Ecto neural progenitor cell (in vitro differentiated cells): ENCODE results near the gene TNFRSF19.
"Not testable (repeated sequence)": the region's sequence is repeated elsewhere in the genome, so short reads cannot be mapped to it uniquely, and the experiment has no call there.

Source experiments
- DNase-seq: peaks from one replicate; pipeline ENCODE4 v3.0.0-alpha.2; 2018; ENCODE audit warnings: low spot score

TNFRSF19 gene

DNA sequence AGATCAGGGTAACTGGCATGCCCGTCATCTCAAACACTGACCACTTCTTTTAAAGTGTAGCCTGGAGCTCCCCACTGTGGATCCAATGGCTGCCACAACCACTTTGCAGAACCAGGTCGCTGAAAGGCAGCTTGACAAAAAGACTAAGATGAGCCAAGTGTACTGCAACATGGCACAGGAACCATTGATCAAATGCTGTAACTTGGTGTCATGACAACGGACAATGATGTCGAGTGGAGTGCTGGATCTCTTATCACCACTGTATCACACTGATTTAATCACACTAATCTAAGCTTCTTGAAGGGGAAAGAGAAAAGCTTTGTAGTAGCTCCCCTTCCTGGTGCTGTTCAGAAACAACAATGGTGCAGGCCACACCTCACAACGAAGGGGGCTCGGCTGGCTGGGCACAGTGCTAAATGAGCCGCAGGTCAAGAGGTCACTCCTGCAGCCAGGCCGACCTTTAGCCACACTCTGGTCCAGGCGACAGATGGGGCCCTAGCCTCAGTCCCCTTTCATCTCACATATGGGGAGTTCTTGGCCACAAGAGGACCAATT, 2.2 kb upstream of the TNFRSF19 start:
- DNase-seq, result peak; percentile 85

DNA sequence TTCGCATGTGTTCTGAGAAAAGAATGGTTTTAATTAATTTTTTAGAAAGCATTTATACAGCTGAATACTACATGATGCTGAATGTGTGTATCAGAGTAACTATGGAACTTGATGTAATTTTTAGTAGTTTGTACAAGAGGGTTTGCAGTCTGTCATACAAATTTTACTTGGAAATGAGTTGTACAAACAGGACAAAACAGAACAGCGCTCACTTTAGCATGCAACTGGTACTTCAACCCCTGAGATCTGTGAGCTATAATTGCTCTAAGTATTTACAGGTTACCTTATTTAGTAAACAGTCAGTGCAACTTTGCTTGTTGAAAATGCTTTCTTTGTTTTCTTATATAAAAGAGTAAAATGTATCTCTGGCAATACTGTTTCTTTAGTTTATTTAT, 706 bp downstream of the TNFRSF19 start:
- no peak for DNase-seq

DNA sequence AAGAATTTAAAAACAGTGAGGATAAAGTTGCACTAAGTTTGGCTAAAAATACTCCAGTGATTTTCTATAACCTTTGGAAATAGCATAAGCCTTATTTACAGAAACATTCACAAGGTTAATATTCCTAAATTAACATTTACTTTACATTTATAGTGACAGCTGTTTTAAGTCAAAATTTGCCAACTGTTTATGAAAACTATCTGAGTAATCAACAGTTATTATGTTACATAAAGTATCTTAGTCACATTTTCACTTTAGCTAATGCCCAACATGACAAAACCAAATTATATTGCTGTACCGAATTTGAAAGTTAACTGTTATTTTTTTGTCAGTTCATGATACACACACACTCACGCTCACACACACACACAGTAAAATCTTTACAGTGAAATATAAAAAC, 1.2 kb downstream of the TNFRSF19 start:
- no peak for DNase-seq

DNA sequence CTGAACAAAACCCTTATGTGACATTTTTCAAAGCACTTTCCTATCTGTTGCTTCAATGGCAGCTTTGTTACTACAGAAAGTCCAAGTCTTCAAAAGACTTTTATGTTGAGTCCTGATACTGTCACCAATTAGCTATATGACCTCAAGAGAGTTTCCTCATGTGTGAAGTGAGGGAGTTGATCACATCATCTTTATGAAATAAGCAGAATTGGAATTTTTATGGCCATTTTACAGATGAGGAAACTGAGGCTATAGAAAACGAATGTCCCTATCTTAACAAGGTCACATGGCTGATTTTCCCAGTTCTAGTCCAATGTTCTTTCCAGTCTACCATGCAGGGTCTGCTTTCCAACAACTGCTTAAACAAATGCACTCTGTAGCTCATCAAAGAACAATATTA, 2.6 kb downstream of the TNFRSF19 start:
- no peak for DNase-seq

DNA sequence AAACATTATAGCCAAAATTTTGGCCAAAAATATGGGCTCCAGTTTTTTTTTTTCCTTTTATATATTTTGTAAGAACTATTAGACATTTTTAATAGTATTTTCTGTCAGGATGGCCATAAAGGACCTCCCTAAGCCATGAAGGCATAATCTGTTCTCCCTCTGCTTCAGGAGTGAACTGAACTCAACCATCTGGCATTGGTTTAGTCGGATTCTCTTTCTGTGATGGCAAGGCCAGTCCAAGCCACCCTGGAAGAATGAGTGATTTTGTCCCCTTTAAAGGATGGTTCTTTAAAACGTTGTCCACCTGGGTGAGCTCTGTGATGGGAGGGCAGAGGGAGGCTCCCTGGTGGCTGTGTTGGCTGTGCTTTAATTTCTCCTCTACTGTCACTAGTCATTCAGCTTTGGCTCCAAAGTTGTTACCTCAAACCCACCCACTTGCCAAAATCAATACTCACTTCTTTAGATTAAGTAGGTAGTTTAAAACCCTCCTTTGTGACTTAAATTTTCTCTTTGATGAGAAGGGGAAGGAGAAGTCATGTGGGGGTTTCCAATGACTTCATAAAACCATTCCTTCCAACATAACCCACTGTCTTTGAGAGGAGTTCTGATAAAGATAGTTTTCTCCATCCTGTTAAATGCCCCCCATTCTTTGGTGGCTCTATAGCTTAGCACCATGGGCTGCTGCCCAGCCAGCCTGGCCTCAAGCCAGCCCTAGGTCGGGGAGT, 4.4 kb downstream of the TNFRSF19 start:
- no peak for DNase-seq

DNA sequence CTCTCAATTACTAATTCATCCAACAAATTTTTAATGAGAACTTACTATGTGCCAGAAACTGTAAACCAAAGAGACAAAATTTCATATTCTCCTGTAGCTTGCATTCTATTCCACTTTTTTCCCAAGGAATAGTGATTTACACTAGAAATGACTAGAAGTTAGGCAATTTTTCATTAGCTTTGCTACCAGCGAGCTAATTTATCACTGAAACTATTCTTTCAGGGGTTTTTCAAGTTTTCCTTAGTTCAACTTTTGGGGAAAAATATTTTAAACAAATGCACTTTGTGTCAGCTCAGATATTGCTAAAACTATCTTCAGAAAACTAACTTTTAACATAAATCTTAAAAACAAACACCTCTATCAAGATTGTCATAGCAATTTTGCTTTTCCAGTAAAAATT, 5.4 kb downstream of the TNFRSF19 start:
- no peak for DNase-seq

DNA sequence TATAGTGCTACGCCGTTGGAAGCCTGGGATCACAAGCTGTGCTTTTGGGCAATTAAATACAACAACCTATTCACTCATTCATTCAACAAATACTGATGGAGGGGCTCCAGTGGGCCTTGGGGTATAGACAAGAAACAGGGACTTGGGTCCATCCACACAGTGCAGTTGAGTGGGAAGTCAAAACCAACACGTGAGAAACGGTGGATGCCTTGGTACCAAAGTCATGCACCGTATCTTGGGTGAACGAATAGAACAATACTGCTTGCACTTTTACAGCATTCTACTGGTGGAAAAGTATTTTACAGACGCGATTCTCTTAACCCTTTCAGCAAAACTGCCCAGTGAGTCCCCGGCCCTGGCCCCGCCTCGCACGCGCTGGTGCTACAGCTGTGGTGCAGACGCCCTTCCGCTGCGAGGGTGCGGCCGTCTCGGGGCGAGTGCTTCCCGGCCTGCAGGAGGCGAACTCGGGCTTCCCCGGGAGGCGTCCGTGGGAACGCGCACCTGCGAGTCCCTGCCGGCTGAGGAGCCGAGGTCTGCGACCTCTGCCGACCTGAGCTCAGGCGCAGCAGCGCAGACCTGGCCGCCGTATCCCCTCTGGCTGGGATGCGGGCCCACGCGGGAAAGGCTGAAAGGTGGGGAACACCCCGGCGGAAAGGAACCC, 8.3 kb downstream of the TNFRSF19 start:
- peak; percentile 81 for DNase-seq

DNA sequence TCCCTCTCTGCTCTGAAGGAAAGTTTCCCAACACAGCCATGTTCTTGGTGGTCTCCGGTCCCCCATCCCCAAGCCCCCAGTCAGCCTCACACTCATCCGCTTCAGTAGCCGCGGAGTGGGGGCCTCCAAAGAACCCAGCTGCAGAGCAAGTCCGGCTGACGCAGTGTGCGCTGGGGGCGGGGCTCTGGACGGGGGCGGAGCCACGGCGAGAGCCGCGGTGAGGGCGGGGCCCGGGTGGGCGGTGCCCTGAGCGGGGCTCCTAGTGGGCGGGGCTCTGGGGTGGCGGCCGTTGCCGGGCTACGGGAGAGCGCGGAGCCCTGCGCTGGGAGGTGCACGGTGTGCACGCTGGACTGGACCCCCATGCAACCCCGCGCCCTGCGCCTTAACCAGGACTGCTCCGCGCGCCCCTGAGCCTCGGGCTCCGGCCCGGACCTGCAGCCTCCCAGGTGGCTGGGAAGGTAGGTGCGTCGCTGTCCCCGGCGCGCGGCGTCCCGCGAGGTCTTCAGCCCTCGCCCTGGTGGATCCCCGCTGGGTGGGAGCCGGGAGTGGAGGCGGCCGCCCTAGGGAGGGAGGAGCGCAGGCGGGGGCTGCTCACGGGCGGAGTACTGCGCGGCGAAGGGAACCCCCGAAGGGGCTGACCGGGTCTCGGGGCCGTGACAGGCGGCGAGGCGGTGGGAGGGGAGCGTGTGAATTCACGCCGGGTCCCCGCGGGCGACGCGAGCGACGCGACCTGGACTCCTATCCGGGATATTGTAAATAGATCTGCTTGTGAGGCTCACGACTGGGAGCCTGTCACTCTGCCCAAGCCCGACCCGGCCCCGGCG, 9.1 kb downstream of the TNFRSF19 start:
- peak; percentile 97 for DNase-seq

DNA sequence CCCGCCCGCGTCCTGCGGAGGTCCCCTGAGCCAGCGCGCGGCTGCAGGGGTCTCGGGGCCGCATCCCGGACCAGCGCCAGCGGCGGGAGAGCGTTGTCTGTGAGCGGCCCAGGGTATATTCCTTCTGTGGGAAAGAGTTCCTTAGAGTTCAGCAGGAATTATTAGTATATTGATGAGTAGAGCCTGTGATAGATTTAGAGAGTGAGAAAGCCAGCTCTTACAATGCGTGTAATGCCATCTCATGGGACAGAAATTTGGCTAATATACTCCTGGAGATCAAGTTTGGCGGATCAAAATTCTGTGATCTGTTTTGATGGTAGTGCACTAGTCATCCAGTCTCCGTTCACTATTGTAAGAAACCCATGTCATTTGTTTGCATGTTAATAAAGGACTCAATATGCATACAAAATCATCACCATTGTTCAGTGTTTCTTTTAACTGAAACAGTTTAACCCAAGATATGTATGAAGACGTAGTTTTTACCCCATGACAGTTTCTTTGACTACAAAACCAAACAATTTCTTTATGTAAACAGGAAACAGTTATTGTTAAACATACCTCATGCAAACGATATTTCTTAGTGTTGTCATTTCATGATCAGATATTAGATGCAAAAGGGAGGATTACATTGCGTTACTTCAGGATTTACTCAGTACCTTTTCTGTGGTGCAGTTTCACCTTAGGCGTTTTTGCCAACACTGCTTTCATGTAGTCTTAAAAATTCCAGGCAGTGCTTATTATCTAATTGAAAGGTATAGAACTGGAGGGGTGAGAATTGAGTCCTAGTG, 9.9 kb downstream of the TNFRSF19 start:
- no peak for DNase-seq

DNA sequence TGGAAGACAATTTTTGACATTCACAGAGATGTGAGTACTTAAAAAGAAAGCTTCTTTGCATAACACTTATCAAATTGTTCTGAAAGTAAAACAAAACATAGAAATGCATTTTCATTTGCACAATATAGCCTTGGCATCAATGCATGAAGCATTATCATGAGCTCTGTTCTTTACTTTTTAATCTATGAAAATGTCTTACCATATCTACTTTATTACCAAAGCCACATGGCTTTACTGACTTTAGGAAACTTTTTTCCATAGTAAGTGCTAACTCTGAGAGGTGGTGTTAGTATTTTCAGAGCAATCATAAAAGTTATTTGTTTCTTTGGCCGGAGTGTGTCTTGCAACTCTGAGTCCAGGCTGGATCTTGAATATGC, 10.5 kb downstream of the TNFRSF19 start:
- DNase-seq, result no peak

DNA sequence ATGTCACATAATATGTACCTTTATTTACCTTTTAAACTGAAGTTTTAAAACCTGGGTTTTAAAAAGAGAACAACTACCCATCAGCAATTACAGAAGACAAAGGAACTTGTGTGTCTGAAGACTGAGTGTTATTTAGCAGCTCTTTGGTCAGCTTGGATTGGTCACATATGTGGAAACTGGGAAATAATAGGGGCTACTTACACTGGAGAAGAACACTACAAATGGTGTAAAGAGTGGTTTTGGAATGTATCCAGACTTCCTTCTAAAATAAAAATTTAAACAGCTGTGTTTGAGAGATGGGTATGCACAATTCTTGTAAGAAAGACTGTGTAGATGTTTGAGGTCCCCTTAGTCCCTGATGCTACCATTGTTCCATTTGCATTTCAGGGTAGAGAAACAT, 13.3 kb downstream of the TNFRSF19 start:
- DNase-seq, result no peak

DNA sequence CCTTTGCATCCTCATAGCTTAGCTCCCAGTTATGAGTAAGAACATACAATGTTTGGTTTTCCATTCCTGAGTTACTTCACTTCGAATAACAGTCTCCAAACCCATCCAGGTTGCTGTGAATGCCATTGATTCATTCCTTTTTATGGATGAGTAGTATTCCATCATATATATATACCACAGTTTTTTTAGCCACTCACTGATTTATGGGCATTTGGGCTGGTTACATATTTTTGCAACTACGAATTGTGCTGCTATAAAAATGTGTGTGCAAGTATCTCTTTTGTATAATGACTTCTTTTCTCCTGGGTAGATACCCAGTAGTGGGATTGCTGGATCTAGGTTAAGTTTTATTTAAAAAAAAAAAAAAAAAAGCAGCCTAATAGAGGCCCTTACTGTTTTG, 14.1 kb downstream of the TNFRSF19 start:
- no peak for DNase-seq

DNA sequence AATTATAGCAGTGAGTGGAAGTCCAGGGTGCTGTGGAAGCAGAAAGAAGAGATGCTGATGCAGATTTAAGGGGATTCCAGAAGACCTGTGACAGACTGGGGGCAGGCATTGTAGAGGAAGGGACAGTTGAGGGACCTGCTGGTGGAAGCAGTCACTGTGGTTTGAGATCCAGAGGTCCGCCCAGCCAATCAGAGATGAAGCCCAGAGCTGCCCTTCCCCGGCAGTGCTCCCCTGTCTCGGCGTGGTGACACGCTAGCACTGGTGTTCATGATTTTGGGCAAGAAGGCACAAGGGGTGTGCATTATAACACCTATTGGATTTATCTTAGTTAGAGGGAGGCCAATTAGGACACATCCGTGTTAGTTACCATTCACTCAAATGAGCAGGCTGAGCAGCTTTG, 16.1 kb downstream of the TNFRSF19 start:
- DNase-seq, result no peak

DNA sequence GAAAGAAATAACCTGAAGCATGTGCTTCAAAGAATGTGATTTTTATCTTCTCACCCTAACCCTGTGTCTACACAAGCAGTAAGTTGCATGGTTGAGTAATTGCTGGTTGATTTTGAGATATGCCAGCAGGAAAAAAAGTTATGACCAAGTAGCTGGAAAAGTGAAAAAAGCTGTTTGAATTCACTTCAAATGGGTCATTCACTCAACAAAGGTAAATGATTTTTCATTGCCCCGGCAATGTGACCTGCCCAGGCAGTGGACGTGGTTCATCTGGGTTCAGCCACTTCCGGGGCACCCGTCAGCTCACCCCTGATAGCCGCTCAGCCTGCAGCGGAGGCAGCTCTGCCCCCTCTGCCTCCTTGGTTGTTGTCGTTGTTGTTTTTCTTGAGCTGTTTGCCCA, 18.5 kb downstream of the TNFRSF19 start:
- no peak for DNase-seq

DNA sequence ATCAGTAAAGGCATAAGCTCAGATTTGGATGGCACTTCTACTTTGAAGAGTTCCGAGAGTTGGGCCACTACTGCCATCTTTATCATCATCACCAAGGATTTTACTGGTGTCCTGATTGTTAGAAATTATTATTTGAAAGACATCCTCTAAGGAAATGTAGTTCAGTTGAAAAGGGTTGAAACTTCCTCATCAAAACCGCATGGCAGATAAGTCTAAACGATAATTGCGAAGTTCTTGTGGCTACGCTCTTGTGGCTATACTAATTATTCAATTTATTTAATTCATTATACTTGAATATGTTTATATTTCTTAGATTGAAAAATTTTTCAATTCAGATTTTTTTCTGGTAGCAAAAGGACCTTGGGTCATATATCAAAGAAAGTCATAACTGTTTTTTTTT, 22.4 kb downstream of the TNFRSF19 start:
- DNase-seq, result no peak

DNA sequence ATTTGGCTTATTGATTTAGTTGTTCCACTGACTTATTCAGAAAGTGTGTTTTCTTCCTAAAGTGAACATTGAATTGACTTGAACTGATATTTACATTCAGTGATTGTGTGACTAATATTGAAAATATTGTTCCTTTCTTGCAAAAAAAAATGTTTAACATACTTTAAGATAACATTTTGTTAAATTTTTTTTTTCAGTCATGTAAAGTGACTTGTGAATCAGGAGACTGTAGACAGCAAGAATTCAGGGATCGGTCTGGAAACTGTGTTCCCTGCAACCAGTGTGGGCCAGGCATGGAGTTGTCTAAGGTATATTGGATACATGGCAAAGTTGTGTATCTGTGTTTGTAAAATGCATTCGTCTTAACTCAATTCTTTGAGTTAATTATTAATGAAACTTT, 22.9 kb downstream of the TNFRSF19 start:
- no peak for DNase-seq

DNA sequence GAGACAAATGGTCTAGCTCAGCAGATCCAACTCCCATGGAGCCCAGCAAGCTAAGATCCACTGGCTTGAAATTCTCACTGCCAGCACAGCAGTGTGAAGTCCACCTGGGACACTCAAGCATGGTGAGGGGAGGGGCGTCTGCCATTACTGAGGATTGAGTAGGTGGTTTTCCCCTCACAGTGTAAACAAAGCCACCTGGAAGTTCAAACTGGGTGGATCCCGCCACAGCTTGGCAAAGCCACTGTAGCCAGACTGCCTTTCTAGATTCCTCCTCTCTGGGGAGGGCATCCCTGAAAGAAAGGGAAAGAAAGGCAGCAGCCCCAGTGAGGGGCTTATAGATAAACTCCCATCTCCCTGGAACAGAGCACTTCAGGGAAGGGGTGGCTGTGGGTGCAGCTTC, 24.1 kb downstream of the TNFRSF19 start:
- not testable (repeated sequence) for DNase-seq

DNA sequence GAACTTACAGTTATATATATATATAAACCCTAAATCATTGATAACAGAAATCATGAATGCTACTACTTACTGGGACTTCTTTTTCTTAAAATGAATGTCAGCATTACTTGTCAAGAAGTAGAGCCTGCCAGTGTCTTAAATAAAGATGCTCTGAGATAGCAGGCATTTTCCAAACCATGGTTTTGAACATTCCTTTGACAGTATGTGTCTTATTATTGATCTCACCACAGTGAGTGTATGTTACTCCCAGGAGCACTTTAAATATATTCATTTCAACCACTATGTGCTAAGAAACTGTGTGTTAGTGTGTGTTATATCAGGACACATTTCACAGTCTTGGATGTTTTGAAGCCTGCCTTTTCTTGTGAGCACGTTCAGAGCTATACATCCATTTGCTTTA, 28.2 kb downstream of the TNFRSF19 start:
- no peak for DNase-seq

DNA sequence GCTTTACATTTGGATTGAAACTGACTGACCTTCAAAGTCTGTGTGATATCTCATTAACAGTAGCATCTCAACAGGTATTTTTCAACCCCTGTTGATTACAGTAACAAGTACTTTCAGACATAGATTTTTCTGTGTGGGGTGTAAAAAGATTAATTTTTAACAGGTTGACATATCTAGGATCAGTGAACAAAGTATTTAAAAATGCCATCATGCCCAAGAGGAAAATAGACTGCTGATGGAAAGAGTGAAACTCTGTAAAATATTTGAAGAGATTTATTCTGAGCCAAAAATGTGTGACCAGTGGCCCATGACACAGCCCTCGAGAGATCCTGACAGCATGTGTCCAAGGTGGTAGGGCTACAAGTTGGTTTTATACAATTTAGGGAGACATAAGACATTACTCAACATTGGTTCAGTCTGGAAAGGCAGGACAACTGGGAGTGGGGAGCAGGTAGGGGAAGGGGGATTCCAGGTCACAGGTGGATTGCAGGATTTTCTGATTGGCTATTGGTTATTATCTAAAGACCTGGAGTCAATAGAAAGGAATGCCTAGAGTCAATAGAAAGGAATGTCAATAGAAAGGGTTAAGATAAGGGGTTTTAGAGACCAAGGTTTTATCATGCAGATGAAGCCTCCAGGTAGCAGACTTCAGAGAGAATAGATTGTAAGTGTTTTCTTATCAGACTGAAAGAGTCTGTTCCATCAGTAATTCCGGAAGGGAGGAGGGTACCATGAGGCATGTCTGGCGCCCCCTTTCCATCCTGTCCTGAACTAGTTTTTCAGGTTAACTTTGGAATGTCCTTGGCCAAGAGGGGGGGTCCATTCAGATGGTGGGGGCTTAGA, 29.1 kb downstream of the TNFRSF19 start:
- DNase-seq, result no peak

DNA sequence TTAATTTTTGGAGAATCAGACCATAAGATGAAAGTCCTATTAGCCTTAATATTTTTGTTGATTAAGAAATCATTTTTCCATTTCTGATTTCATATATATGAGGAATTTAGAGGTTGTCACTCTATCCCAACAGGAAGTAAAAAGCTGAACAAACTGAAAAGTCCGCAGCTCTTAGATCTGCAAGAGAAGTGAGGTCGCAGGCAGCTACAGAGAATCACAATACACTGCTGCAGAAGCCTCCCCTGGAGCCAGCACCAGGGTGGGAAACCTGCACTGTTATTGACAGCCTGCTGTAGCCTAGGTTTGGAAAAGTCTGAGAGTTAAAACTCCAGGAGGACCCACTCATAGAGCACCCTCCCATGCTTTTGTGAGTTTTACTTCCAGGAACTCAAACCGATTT, 29.9 kb downstream of the TNFRSF19 start:
- no peak for DNase-seq

DNA sequence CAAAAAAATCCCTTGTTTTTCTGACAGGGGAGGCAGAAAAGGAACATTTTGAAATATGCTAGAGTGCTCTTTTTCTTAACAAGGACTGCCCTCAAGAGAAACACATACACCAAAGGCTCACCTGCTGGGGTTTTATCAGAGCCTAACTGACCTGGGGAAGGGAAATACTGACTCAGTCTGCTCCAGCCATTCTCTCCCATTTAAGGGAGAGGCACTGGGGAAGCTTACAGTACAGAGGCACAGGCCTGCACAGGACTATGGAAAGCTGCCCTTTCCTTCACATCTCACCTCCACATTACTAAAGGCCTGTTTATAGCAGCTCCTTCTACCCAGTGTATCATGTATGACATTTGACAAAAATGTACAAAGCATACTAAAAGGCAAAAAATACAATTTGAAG, 30.3 kb downstream of the TNFRSF19 start:
- DNase-seq, result no peak
